HepG2 (cell line): ENCODE data around the gene ATG7. TPM values are rescaled to one million over a fixed set of nuclear protein-coding genes. Genes with fewer than 3 reads are reported as not detected.

Experiments used
- SMARCE1 ChIP-seq: fragments of 450-650 bp; IDR thresholded peaks from 2 replicates; pipeline ENCODE4 v1.6.1; 2017; ENCODE audit warnings: borderline replicate concordance
- TRIM24 ChIP-seq: sonication (generic); formaldehyde crosslinking; IDR thresholded peaks from 2 replicates; pipeline ENCODE4 v1.8.0; 2022; ENCODE audit warnings: mild to moderate bottlenecking, missing genetic modification reagents
- ZFAT ChIP-seq: sonication (generic); formaldehyde crosslinking; conservative IDR thresholded peaks from 2 replicates; pipeline ENCODE4 v1.8.1; 2023; ENCODE audit warnings: missing genetic modification reagents, inconsistent platforms
- ZNF10 ChIP-seq: sonication (generic); formaldehyde crosslinking; IDR thresholded peaks from 2 replicates; pipeline ENCODE4 v1.4.0; 2020; ENCODE audit warnings: mild to moderate bottlenecking, low read depth, missing genetic modification reagents, borderline replicate concordance
- ZNF350 ChIP-seq: sonication (generic); formaldehyde crosslinking; IDR thresholded peaks from 2 replicates; pipeline ENCODE4 v1.4.0; 2020; ENCODE audit warnings: mild to moderate bottlenecking, low read depth, missing genetic modification reagents, borderline replicate concordance
- ZNF713 ChIP-seq: sonication (generic); formaldehyde crosslinking; IDR thresholded peaks from 2 replicates; pipeline ENCODE4 v1.4.0; 2020; ENCODE audit warnings: mild to moderate bottlenecking, missing genetic modification reagents
- ZNF761 ChIP-seq: sonication (generic); formaldehyde crosslinking; conservative IDR thresholded peaks from 2 replicates; pipeline ENCODE4 v1.4.0; 2020; ENCODE audit warnings: mild to moderate bottlenecking, missing genetic modification reagents
- ZNF891 ChIP-seq: sonication (generic); formaldehyde crosslinking; IDR thresholded peaks from 2 replicates; pipeline ENCODE4 v1.5.0; 2020; ENCODE audit warnings: mild to moderate bottlenecking, missing genetic modification reagents
- polyA plus RNA-seq, 8 experiments: library from polyadenylated mRNA; depleted of rRNA in 3 of 8; stranded (reverse) in 7 of 8; unstranded in 1 of 8; fragments of >200 nt; fragmentation: Illumina TruSeq in 4 of 8; extraction: Trizol in 4 of 8; gene quantifications; 2 replicates each; pipeline versions ENCODE4 v1.2.1 to v1.2.3, GENCODE V29; 2011 to 2016; ENCODE audit warnings: low read depth in 4 of 8, missing spikeins in 1 of 8, mixed read lengths in 1 of 8; ENCODE audit not compliant: insufficient read depth in 1 of 8
- total RNA-seq, 5 experiments: library from RNA; depleted of rRNA; stranded (reverse); fragments of >200 nt; fragmentation: Illumina TruSeq; extraction: Trizol; gene quantifications; 2 replicates each; pipeline ENCODE4 v1.2.3, GENCODE V29; 2016; ENCODE audit warnings: low read depth in 1 of 5
- TF ChIP-seq, protein P1 (sequence below), 2 experiments: fragments of 450-650 bp in 1 of 2; sonication (generic) in 1 of 2; formaldehyde crosslinking in 1 of 2; IDR thresholded peaks; 2 replicates each; pipeline versions ENCODE4 v1.6.1 to v1.8.0; 2016 to 2022; ENCODE audit warnings: antibody characterized with exemption in 1 of 2, mild to moderate bottlenecking in 1 of 2, missing genetic modification reagents in 1 of 2
- TF ChIP-seq, protein P2 (sequence below): sonication (generic); formaldehyde crosslinking; conservative IDR thresholded peaks from 2 replicates; pipeline ENCODE4 v1.8.0; 2022; ENCODE audit warnings: mild to moderate bottlenecking, moderate library complexity, missing genetic modification reagents

Gene ATG7
- total and polyA plus RNA-seq, 2 of the 13 experiments (the other 11 are each of a cell fraction or from before 2014, with no cell fraction given), result 7.8 to 22.1 TPM

DNA sequence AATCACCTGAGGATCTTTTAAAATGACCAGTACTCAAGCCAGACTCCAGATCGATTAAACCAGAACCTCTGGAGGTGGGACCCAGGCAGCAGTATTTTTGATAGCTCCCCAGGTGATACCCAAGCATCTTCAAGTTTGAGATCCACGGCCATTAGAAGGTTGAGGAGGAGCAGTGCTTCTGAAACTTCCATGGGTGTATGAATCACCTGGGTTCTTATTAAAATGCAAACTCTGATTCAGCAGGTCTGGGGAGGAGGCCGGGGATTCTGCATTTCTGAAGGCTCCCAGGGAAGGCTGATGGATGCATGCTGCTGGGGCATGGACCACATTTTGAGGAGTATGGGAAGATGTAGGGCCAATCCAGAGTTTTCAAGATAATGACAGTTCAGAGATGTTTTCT lies 55.4 kb downstream of the ATG7 start (continued):
- TF ChIP-seq ZNF891 (CRISPR knock-in tag), result no peak
- TF ChIP-seq, protein P1, sequence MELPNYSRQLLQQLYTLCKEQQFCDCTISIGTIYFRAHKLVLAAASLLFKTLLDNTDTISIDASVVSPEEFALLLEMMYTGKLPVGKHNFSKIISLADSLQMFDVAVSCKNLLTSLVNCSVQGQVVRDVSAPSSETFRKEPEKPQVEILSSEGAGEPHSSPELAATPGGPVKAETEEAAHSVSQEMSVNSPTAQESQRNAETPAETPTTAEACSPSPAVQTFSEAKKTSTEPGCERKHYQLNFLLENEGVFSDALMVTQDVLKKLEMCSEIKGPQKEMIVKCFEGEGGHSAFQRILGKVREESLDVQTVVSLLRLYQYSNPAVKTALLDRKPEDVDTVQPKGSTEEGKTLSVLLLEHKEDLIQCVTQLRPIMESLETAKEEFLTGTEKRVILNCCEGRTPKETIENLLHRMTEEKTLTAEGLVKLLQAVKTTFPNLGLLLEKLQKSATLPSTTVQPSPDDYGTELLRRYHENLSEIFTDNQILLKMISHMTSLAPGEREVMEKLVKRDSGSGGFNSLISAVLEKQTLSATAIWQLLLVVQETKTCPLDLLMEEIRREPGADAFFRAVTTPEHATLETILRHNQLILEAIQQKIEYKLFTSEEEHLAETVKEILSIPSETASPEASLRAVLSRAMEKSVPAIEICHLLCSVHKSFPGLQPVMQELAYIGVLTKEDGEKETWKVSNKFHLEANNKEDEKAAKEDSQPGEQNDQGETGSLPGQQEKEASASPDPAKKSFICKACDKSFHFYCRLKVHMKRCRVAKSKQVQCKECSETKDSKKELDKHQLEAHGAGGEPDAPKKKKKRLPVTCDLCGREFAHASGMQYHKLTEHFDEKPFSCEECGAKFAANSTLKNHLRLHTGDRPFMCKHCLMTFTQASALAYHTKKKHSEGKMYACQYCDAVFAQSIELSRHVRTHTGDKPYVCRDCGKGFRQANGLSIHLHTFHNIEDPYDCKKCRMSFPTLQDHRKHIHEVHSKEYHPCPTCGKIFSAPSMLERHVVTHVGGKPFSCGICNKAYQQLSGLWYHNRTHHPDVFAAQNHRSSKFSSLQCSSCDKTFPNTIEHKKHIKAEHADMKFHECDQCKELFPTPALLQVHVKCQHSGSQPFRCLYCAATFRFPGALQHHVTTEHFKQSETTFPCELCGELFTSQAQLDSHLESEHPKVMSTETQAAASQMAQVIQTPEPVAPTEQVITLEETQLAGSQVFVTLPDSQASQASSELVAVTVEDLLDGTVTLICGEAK (IDR thresholded peaks at IDR 0.05), result no peak
- TF ChIP-seq, protein P1 (CRISPR knock-in tag; IDR thresholded peaks at IDR 0.05), result no peak
- TF ChIP-seq SMARCE1, result no peak
- TF ChIP-seq, protein P2, sequence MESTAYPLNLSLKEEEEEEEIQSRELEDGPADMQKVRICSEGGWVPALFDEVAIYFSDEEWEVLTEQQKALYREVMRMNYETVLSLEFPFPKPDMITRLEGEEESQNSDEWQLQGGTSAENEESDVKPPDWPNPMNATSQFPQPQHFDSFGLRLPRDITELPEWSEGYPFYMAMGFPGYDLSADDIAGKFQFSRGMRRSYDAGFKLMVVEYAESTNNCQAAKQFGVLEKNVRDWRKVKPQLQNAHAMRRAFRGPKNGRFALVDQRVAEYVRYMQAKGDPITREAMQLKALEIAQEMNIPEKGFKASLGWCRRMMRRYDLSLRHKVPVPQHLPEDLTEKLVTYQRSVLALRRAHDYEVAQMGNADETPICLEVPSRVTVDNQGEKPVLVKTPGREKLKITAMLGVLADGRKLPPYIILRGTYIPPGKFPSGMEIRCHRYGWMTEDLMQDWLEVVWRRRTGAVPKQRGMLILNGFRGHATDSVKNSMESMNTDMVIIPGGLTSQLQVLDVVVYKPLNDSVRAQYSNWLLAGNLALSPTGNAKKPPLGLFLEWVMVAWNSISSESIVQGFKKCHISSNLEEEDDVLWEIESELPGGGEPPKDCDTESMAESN (CRISPR knock-in tag), result no peak
- no peak for TF ChIP-seq ZFAT (CRISPR knock-in tag)
- TF ChIP-seq ZNF350 (CRISPR knock-in tag), result no peak
- TF ChIP-seq TRIM24 (CRISPR knock-in tag), result no peak
- TF ChIP-seq ZNF713 (CRISPR knock-in tag), result no peak
- no peak for TF ChIP-seq ZNF10 (CRISPR knock-in tag)
- TF ChIP-seq ZNF761, result no peak
- TF ChIP-seq, all 625 proteins: peak for 0
